Measurements from ENCODE around the gene SAMD9L. TPM values are rescaled to one million over a fixed set of nuclear protein-coding genes. Genes with fewer than 3 reads are reported as not detected.

The SAMD9L gene
- total RNA-seq, 2 experiments from 2014 or later = 19.6 to 27.8 TPM

DNA sequence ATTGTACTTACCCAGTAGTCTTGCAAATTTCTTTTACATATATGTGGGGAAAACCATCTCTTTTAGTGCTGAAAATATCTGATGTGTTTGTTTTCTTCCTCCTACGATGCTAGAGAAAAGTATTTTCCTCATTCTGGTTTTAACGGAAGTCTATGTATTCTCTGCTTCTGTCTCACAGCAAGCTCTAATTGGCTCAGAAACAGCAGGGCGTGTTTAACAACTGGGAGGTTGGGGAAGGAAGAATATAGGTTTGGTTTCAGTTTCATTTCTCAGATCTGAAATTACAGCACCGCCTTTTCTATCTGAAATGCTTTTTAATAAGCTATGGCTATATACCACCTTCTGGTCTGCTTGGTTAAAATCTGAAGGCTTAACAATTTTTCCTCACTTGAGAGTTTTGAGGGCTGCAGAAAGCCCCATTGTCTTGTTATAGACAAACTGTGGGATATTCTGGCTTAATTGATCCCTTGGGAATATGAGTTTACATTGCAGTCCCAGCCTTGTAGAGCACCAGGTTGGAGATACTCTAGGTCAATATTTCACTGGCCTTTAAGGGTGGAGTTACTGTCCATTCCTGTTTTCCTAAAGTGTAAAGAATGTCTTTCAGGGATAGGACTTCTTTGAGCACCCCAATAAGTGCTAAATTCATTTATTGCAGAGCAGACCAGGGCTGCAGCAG, 30.2 kb downstream of the SAMD9L start, which contains the start of gene SAMD9:
TSS of gene SAMD9 (minus strand) at position 128 of the 679 bp plus-strand sequence. CDS start 11,882 bp downstream, outside the sequence.
- H3K4me3 Mint-ChIP-seq = peak within 1 kb of the TSS; percentile 78
- DNase-seq (peak; percentile 65), ATAC-seq (peak; percentile 89)
- peaks cover 49% of the 10 kb centered on the region for H3K4me1 Mint-ChIP-seq
- intact Hi-C loops (cut with DNase I, micrococcal nuclease) = loop anchor here (1.0 to 5.0 kb wide), 8 partner anchors 29 to 591 kb away; partner anchors contain the start of genes PEX1 (in 1 of the 2), RBM48 (in 1 of the 2) and VPS50 (in 1 of the 2)
- CTCF ChIA-PET = interaction anchor here (0.6 to 1.7 kb wide), 6 partner anchors 14 to 589 kb away, joined by 3 to 4 read pairs (median 3); partner anchors contain the start of genes HEPACAM2, PEX1, RBM48 and VPS50
- no peaks in the 10 kb centered on the region for H3K27me3 Mint-ChIP-seq
- peaks cover 36% of the 10 kb centered on the region for H3K36me3 Mint-ChIP-seq (ENCODE audit: low read depth)
- H3K9me3 Mint-ChIP-seq (ENCODE audit: low read depth) = peaks cover 13% of the 10 kb centered on the region
- H3K27ac Mint-ChIP-seq = peak within 1 kb of the TSS; percentile 88
- POLR2A ChIA-PET = no interaction called here

DNA sequence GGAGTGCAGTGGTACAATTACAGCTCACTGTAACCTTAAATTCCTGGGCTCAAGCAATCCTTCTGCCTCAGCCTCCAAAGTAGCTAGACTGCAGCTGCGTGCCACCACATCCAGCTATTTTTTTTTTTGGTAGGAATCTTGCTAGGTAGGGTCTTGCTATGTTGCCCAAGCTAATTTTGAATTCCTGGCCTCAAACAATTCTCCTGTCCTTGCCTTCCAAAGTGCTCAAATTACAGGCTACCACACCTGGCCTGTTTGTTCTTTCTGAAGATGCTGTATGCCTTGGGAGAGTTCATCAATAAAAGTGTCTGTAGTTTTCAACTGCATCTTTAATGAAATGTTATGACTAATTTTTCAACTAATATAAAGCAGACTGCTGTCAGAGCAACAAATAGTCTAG, 30.9 kb downstream of the SAMD9L start:
- CTCF ChIA-PET = interaction anchor here (0.6 to 1.4 kb wide), 6 partner anchors 12 to 128 kb away, joined by 3 to 4 read pairs (median 3); partner anchors contain the start of gene VPS50
- POLR2A ChIA-PET = interaction anchor here (0.5 kb wide), 1 partner anchor 106 kb away, joined by 4 read pairs; no protein-coding TSS in a partner anchor
- H3K27me3 Mint-ChIP-seq = no peaks in the 10 kb centered on the region
- H3K36me3 Mint-ChIP-seq (ENCODE audit: low read depth) = peaks cover 42% of the 10 kb centered on the region
- H3K9me3 Mint-ChIP-seq (ENCODE audit: low read depth) = peaks cover 17% of the 10 kb centered on the region
- DNase-seq (no peak), ATAC-seq (no peak)
- peak overlapping the region; percentile 78 for H3K4me3 Mint-ChIP-seq
- peaks cover 53% of the 10 kb centered on the region for H3K4me1 Mint-ChIP-seq
- H3K27ac Mint-ChIP-seq = peak overlapping the region; percentile 88
- intact Hi-C loops (cut with DNase I, micrococcal nuclease) = loop anchor here (1.0 to 5.0 kb wide), 5 partner anchors 30 to 590 kb away; partner anchors contain the start of genes PEX1 (in 1 of the 2) and RBM48 (in 1 of the 2)

DNA sequence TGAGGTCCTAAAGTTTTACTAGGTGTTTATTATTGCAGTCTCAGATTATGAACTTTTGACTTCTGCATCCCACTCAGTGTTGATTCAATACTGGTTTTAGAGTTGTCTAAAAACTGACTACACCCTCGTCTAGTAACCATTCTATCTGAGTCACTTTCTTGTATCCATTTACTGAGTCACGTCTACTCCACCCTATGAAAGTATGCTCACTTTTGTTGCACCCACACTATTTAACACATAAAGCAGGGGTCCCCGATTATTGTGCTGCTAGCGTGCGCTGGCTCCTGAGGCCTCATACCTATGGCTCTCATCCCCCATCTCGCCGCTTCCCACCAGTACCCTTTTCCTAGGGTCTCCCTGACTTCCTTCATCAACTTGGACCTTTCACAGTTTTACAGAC, 32.4 kb downstream of the SAMD9L start:
- POLR2A ChIA-PET = no interaction called here
- CTCF ChIA-PET = interaction anchor here (1.4 kb wide), 1 partner anchor 14 kb away, joined by 3 read pairs; no protein-coding TSS in a partner anchor
- peak overlapping the region; percentile 54 for H3K4me3 Mint-ChIP-seq
- H3K27me3 Mint-ChIP-seq = no peaks in the 10 kb centered on the region
- H3K36me3 Mint-ChIP-seq (ENCODE audit: low read depth) = peaks cover 58% of the 10 kb centered on the region
- intact Hi-C loops (cut with DNase I, micrococcal nuclease) = loop anchor here (1.0 to 5.0 kb wide), 5 partner anchors 70 to 588 kb away; partner anchors contain the start of genes PEX1 (in 1 of the 2) and RBM48 (in 1 of the 2)
- H3K4me1 Mint-ChIP-seq = peaks cover 58% of the 10 kb centered on the region
- peak overlapping the region; percentile 65 for H3K27ac Mint-ChIP-seq
- DNase-seq (peak; percentile 12), ATAC-seq (peak; percentile 91)
- H3K9me3 Mint-ChIP-seq (ENCODE audit: low read depth) = peaks cover 17% of the 10 kb centered on the region

DNA sequence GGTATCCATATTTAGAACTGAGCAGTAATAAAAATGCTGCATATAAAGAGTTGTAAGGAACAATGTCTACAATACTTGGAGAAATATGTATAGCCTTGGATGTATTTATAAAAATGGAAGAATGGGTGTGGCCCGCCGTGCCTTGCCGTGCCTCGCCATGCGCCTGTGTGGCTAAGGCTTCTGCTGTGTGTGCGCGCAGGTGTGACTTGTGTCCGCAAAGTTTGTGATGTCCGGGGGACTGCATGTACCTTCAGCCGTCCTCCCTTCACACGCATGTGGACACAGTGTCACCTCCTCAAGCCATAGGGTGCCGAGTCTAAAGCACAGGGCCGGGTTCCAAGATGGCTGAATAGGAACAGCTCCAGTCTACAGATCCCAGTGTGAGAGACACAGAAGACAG, 40.2 kb downstream of the SAMD9L start:
- no peak overlapping the region for H3K27ac Mint-ChIP-seq
- peaks cover 90% of the 10 kb centered on the region for H3K36me3 Mint-ChIP-seq (ENCODE audit: low read depth)
- H3K4me3 Mint-ChIP-seq = no peak overlapping the region
- CTCF ChIA-PET = interaction anchor here (0.8 kb wide), 1 partner anchor 14 kb away, joined by 3 read pairs; no protein-coding TSS in a partner anchor
- no peaks in the 10 kb centered on the region for H3K27me3 Mint-ChIP-seq
- ATAC-seq (no peak), DNase-seq (no peak)
- H3K9me3 Mint-ChIP-seq (ENCODE audit: low read depth) = peaks cover 48% of the 10 kb centered on the region
- H3K4me1 Mint-ChIP-seq = peaks cover 10% of the 10 kb centered on the region
- intact Hi-C loops (cut with DNase I, micrococcal nuclease) = no loop called here
- POLR2A ChIA-PET = no interaction called here

DNA sequence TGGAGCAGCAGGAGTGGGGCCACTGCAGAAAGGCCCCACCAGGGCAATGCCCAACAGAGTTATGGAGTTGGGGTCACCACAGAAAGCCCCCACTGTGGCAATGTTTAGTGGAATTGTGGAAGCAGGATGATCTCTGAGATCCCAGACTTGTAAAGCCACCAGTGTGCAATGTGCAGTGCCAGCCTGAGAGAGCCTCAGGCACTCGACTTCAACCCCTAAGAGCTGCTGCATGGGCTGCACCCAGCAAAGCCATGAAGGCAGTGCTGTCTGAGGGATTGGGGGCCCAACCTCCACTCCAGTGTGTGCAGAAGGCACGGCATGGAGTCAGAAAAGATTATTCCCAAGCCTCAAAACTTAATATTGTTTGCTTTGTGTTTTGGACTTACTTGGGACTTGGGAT, 50.8 kb downstream of the SAMD9L start:
- Mint-ChIP-seq H3K9me3 (ENCODE audit: low read depth) (peaks cover 32% of the 10 kb centered on the region), H3K27ac (no peak overlapping the region), H3K4me1 (no peaks in the 10 kb centered on the region), H3K36me3 (ENCODE audit: low read depth) (peaks cover 2% of the 10 kb centered on the region), H3K27me3 (no peaks in the 10 kb centered on the region), H3K4me3 (no peak overlapping the region)
- POLR2A ChIA-PET = no interaction called here
- intact Hi-C loops (cut with DNase I, micrococcal nuclease) = no loop called here
- CTCF ChIA-PET = no interaction called here
- ATAC-seq (no peak), DNase-seq (no peak)

DNA sequence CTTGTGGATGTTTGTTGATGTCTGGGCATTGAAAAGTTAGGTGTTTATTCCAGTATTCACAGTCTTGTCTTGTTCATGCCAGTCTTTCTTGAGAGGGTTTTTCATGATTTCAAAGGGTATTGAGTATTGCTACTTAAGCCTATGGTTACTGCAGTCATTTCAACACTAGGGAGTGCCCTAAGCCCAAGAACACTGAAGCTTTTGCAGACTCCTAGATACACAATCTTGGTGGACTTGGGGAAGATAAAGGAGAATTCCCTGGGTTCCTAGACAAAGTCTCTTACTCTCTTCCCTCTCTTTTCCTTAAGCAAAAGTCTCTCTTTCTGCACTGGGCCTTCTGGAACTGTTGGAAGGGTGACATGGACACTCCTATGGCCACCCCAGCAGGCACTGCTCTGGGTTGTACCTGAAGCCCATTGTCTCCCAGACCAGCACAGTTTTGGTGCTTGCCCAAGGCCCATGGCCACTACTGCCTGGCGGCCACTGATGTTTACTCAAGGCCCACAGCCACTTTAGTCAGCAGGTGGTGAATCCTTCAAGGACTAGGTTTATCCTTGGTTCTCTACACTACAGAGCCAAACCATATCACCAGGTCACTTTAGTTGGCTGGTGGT, 55.3 kb downstream of the SAMD9L start:
- H3K36me3 Mint-ChIP-seq (ENCODE audit: low read depth) = no peaks in the 10 kb centered on the region
- no peak overlapping the region for H3K4me3 Mint-ChIP-seq
- peaks cover 16% of the 10 kb centered on the region for H3K9me3 Mint-ChIP-seq (ENCODE audit: low read depth)
- ChIA-PET POLR2A (no interaction called here), CTCF (interaction anchor here (0.8 to 1.0 kb wide), 2 partner anchors 13 to 139 kb away, joined by 4 read pairs; partner anchors contain the start of gene VPS50)
- intact Hi-C loops (cut with DNase I, micrococcal nuclease) = loop anchor here (1.0 kb wide), 1 partner anchor 135 kb away; no protein-coding TSS in a partner anchor
- H3K27me3 Mint-ChIP-seq = peaks cover 15% of the 10 kb centered on the region
- peak; percentile 57 for ATAC-seq
- DNase-seq = no peak
- no peak overlapping the region for H3K27ac Mint-ChIP-seq
- no peaks in the 10 kb centered on the region for H3K4me1 Mint-ChIP-seq

Other genes with a start within 250 kb of the SAMD9L start
- 10 to 100 TPM; 10.2 to 10.7 TPM for gene SAMD9, start 30.4 kb downstream of the SAMD9L start, total RNA-seq
- not detected for gene HEPACAM2, start 78.1 kb upstream of the SAMD9L start, total RNA-seq
- 10 to 100 TPM; 12.8 to 14.7 TPM for gene VPS50, start 84.0 kb upstream of the SAMD9L start, total RNA-seq